GM21786 (cell line): ENCODE data around the gene ARHGAP26.

Experiments
- ATAC-seq: cut with Tn5 transposase; IDR thresholded peaks from one replicate; pipeline ENCODE4 v1.9.1; 2021; ENCODE audit not compliant: unreplicated experiment

Gene ARHGAP26, protein sequence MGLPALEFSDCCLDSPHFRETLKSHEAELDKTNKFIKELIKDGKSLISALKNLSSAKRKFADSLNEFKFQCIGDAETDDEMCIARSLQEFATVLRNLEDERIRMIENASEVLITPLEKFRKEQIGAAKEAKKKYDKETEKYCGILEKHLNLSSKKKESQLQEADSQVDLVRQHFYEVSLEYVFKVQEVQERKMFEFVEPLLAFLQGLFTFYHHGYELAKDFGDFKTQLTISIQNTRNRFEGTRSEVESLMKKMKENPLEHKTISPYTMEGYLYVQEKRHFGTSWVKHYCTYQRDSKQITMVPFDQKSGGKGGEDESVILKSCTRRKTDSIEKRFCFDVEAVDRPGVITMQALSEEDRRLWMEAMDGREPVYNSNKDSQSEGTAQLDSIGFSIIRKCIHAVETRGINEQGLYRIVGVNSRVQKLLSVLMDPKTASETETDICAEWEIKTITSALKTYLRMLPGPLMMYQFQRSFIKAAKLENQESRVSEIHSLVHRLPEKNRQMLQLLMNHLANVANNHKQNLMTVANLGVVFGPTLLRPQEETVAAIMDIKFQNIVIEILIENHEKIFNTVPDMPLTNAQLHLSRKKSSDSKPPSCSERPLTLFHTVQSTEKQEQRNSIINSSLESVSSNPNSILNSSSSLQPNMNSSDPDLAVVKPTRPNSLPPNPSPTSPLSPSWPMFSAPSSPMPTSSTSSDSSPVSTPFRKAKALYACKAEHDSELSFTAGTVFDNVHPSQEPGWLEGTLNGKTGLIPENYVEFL

DNA sequence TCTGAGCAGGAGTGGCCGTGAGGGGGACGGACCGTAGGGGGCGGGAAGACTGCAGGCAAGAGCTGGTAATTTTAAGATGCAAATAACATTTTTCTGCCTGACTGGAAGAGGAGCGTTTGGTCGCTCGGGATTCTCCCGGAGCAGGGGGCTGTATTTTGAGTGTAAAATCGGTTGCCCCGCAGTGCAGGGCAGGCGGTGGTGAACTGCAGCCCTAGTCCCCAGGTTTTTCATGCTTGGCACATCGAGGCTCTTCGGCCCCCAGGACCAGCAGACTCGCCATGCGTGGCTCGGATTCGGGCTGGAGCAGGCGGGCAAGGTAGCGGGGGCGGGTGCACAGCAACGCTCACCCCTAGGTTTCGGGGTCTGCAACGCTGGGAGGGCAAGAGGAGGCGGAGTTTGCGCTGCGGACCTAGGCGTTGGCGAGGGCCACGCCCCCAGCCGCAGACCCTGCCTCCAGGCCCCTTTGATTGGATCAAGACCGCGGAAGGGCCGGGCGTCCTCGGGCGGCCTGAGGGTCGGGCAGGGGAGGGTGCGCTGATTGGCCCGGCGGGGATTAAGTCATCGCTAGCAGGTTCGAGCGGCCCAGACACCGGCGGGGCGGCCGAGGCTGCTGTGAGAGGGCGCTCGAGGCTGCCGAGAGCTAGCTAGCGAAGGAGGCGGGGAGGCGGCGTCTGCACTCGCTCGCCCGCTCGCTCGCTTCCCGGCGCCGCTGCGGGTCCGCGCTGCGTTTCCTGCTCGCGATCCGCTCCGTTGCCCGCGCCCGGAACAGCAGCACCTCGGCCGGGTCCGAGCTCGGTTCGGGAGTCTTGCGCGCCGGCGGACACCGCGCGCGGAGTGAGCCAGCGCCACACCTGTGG is at the start of gene ARHGAP26:
TSS of gene ARHGAP26 (plus strand) at position 585 of the 857 bp plus-strand sequence. CDS start 385 bp downstream, outside the sequence.
- ATAC-seq, result peak; percentile 96

DNA sequence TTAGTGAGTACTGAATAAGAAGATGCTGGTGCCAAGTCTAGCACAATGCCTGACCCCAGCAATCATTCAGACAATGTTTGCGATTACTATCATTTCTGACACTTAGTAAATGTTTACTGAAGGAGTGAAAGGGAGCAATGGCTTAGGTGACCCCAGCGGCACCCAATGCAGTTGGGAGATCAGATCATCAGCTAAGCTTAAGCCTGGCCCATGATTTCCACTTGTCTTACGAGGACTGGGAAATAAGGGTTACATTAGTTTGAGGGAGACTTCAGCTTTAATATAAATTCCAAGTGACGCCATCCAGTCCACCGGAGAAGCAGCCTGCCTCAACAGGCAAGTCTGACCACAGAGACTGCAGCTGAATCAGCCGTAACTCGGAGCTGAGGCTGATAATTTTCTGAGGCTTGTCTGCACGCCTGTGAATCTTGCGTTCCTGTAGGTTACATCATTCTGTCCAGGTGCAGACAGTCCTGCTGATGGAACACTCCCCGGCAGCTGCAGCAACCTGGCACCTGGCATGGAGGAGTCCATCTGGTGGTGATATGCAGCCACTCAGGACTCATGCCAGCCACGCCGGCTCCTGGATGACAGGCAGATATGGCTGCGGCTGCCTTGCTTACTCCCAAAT is 49.4 kb upstream of the ARHGAP26 start:
- no peak for ATAC-seq

DNA sequence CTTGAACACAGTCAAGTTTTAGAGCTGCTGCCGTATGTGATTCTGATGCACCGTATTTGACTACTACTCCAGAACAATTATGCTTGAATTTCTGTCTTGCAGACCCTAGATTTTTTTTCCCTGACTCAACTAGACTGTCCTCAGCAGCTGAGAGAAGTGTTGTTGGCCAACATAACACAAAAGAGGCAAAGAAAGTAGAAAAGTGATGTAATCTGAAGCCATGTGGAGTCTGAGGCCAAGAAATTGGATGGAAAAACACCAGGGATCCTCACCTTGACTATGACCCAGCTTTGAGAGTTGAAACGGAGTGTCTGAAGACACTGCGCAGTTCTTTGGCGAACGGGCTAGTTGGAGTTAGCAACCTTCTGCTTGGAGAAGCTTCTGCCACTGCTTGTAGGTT is 48.0 kb upstream of the ARHGAP26 start:
- no peak for ATAC-seq

DNA sequence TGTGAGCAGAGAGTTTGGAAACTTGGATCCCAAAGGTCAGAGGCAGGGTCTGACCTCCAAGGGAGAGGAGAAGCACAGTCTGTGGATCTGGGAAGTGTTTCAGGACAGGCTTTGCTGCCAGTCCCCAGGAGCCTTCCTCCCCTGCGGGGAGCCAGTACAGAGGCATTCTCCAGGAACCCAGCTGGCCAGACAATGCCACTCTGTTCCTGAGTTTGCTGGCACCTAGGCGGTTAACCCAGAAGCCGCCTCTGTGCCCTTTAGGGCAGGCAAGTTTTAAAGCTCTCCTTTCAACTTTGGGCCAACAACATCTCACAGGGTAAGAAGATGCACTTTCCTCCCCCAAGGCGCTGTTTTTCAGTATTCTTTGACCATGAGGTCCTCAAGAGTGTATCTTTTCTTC is 47.3 kb upstream of the ARHGAP26 start:
- no peak for ATAC-seq

DNA sequence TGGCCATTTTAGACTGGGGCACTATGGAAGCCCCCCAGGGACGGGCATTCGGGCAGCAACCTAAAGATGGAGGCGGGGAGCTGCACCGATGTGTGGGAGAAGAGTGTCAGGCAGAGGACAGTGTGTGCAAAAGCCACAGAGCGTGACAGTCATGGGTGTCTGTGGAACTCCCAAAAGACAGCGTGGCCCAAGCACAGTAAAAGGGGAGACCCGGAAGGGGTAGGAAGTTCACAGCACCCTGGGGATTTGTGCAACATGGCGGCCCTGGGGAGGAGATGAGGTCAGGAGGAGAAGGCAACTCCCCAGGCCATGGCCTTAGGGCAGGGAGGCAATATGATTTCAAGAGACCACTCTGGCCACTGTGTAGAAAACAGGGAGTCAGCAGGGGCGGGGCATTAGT is 45.4 kb upstream of the ARHGAP26 start:
- no peak for ATAC-seq

DNA sequence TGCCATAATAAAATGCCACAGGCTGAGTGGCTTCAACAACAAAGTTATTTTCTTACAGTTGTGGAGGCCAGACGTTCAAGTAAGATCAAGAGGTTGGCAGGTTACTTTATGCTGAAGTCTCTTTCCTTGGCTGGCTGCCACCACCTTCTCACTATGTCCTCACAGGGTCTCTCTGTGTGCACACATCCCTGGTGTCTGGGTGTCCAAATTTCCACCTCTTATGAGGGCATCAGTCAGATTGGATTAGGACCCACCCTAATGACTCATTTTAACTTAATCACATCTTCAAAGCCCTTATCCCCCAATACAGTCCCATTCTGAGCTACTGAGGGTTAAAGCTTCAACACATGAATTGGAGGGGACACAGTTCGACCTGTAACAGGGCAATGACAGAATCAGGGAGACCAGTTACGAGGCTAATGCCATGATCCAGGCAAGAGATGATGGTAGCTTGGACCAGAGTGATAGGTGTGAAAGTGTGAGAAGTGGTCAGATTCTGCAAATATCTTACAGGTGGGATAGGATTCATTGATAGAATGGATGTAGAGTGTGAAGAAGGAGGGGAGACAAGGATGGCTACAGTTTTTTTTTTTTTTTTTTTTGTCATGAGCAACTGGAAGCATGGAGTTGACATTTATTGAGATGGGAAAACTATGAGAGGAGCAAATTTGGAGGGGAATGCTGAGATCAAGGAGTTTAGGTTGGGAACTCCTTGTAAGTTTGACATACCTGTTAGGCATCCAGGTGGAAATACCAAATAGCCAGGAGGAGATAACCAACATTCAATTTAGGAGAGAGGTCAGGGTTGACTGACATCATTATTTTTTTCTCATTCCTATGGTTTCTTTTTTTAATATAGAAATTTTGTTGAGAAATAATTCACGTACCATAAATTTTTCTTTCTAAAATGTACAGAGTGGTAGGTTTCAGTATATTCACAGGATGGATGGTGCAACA is 44.7 kb upstream of the ARHGAP26 start:
- no peak for ATAC-seq

DNA sequence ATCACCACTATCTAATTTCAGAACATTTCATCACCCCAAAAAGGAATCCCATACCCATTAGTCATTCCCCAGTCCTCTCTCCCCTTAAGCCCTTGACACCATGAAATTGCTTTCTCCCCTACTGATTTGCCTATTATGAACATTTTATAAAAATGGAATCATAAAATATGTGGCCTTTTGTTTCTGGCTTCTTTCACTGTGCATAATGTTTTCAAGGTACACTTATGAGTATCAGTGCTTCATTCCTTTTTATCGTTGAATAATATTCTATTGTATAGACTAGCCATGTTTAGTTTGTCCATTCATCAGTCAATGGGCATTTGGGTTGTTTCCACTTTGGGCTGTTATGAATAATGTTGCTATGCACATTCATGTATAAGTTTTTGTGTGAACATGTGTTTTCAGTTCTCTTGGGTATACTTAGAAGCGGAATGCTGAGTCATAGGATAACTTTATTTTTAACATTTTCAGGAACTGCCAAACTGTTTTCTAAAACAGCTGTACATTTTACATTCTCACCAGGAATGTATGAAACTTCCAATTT is 43.9 kb upstream of the ARHGAP26 start:
- peak; percentile 49 for ATAC-seq

DNA sequence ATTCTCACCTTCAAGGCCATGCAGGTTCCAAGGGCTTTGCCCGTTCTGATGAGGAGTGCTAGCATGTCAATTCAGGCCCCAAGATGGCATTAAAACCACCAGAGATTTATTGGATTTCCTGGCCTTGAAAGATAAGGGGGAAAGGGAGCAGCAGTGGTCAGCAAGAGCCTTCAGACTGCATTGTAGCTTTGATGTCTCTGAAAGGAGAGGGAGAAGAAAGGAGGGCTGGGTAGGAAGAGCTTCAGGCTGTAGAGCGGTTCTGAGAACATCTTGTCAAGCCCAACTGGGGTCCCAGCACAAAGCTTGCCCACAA is 42.5 kb upstream of the ARHGAP26 start:
- ATAC-seq, result no peak

DNA sequence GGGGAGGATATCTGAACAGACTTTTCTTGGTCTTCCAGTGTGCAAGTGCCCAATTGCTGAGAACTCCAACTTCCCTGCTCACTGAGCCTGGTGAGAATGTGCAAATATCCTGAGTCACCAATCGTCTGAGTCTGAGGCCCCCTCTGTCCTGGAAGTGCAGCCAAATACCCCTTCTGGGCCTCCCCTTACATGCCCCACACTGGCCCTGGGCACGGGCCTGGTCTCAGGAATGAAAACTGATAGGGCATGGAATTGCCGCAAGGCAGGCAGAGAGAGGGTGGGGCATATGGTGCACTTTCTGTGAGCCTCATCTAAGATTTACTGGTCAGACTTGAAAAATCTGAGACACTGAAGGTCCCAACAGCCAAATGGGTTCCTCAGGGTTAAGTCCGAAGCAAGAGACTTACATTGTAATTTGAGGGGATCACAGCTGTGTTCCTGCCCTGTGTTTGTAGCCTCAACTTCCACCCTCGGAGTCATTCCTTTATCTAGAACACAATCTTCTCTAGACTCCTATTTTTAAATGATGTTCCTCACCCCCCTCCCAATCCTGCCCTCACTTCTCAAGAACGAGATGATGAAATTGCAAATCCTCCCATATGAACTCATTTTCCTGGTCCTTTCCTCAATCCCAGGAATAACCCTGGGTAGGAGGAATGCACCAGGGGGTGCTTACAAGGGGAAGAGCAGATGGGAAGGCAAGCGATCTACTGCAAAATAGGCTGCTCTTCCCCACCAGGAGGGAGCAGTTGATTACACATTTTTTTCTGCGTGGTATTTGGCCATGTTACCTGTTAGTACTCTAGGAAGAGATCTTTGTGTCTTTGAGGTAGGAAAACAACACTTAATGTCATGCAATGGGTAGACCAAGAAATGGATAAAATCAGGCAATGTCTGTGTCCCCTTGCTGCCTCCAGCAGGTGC is 34.6 kb upstream of the ARHGAP26 start:
- no peak for ATAC-seq

DNA sequence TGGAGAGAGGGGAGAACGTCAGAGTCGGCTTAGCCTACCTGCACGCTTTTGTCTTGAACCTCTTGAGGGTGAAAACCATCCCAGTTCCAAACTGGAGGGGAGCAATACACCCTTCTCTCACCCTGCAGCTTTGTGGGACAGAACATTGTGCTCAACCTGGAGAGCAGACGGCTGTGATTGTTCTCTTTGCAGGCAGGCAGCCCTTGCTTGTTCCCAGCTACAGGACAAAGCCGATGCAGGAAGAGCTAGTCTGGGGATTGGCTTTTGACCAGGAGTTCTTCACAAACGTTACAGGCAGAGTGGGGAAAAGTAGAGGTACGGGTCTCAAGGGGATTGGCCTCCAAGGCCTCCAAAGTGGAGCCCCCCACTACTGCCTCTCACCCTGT is 33.9 kb upstream of the ARHGAP26 start:
- ATAC-seq, result no peak

DNA sequence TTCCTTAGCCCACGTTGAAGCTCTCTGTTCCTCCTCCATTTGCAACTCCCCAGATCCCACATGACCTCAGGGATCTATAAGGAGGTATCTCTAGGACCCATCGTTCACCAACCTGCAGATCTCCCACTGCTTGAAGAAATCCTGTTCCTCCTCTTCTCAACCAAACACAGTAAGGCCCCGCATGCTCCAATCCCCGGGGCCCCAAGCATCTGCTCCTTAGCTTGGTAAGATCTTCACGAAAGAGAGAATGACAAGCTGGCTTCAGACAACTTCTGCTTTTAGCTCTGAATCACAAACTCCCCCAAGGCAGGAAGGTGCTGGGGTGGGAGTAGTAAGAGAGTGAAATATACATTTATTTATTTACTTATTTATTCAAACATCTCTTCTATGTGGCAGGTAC is 33.0 kb upstream of the ARHGAP26 start:
- ATAC-seq, result no peak

DNA sequence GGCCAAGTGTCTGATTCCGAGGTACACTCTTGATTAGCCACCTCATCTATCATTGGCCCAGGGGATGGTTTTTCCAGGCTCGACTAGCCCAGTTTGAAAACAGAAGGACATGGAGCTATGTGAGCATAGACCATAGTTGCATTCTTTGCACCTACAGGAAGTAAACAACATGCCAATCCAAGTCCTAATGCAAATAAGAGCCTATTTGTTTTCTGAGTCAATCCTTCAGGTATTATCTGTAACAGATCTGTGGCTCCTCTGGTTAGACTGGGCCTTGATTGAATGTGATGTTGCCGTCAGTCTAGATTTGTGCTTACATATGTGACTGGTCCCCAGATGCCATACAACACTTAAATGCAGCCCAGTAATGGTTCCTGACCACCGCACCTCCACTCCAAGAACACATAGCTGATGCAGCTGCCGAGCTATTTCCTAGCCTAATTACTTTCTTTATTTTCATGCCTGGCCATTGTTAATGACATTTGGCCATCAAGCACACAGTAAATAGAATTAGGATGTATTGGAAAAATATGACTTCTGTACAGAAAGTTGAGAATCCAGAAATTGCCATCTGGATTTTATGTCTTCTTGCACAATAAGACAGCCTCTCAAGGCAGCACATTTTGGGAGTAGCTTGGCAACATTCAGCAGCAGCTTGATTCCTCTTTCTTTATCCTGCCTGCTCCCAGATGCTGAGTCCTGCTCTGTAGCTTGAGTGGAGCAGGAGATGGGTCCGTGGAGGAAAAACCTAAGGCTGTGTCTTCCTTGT is 29.5 kb upstream of the ARHGAP26 start:
- no peak for ATAC-seq

DNA sequence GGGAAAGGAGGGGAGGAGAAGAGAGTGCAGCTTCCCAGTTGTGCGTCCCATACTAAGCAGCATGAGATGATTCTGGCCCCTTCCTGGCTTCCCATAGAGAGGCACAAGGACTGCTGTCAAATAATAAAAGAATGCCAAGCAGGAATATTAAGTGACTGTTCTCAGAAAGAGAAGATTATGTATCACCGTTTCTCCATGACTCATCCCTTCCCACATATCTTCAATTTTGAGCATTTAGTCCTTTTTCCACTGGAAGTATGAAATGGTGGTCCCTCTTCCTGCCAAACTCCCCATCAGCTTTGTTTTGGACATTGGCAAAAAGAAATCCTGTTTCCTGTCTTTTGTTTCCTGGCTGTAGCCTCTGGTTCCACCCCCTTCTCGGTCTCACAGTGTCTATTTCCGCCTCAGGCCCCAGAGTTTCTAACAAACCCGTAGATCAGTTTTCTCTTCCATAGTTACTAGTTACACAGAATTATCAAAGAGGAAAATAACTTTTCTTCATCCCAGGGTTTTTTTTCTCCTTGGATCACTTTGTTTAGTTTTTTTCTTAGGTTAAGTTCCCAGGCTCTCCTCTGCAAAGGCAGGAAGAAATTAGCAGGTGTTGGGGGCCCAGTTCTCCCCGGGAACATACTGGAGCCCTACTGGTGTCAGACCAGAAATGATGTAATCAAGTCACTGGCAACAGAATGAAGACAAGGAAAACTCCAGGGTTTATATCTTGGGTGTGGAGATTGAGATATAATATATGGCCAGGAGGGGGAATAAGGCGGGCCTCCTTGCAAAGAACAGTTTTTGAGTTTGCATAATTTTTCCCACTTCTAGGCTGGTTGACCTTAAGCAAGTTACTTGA is 26.4 kb upstream of the ARHGAP26 start:
- ATAC-seq, result no peak

DNA sequence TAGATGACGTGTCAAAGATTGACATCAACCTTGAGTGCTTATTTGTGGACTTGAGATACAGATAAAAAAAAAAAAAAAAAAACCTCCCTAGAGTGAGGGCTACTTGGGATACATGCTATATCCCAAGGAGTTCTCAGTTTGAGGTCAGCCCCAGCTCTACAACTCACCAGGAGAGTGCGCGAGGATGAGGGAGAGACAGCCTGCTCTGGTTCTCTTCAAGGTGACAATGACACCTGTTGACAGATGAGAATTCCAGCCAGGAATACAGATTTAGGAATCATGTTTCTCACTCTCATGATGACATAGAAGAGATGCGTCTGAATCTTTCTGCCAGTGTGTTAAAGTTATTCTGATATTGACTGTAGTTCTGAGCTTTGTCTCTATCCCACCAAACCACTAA is 24.9 kb upstream of the ARHGAP26 start:
- no peak for ATAC-seq

DNA sequence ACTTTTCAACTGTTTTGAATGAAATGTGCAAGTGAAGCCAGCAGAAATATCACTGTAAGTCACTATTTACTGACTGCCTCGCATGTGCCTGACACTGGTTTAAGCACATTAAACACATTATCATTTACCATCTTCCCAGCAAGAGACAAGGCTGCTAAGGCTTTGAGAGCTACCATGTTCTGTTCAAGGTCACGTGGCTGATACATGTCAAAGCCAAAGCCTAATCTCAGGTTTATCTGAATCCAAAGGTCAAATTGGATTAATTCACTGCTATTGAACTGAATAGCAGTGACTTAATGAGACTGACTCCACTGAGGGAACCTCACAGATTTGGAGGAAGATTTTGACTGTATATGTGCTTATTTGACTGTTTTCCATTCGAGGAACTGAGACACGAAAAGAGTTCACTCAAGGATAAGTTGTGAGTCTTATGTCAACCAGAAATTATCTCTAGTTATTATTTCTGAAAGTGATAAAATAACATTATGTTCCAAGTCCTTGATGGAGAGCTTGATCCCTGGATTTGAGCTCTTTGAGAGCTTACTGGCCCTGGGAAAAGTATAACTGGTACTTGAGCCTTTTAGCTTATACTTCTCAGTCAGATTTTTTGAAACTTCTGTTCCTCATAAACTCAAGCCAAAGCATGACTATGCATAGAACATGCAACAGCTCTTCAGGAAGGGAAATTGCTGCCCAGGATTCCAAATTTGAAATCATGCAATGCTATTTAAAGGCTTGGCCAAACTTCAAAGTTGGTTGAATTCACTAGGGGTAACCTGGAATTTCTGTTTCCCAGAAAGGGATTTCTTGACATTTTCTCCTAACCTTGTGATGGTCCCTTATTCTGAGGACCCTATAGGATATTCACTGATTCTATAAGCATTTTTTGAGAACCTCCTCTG is 23.4 kb upstream of the ARHGAP26 start:
- no peak for ATAC-seq

DNA sequence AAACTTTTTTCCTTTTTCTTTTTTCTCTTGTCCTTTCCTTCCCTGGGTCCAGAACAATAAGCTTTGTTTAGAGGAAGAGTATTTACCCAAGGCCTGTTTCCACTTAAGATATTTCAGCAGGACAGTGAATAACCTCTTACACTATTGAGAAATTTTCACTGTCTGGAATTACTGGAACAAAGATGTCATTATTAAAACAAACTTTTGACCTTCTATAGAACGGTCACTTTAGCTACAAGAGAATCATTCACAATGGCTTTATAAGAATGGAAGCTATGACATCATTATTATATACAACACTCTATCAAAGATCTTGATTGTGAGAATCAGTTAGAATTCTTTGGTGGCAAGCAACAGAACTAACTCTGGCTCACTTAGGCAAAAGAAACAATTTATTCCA is 22.0 kb upstream of the ARHGAP26 start:
- ATAC-seq, result no peak
